Lower lobe of right lung (tissue), 2 donors: ENCODE data around the gene LIMA1. TPM values are rescaled to one million over a fixed set of nuclear protein-coding genes. Genes with fewer than 3 reads are reported as not detected.
"Not testable (repeated sequence)": the region's sequence is repeated elsewhere in the genome, so short reads cannot be mapped to it uniquely, and the experiment has no call there.

Experiments used
- ATAC-seq, 2 donors: fragments of 200-7000 bp; cut with Tn5 transposase; one replicate each; pipeline ENCODE4 v1.9.1; 2020 to 2022; ENCODE audit warnings: mild to moderate bottlenecking in 2 of 2, moderate library complexity in 2 of 2
- DNase-seq: peaks from one replicate; pipeline ENCODE4 v3.0.0-alpha.2; 2020
- H3K27ac ChIP-seq: fragments of 200-600 bp; one replicate; pipeline ENCODE4 v1.8.0; 2022
- H3K27me3 ChIP-seq: fragments of 200-600 bp; one replicate; pipeline ENCODE4 v1.8.0; 2022; ENCODE audit warnings: low read depth
- H3K36me3 ChIP-seq: fragments of 200-600 bp; one replicate; pipeline ENCODE4 v1.8.0; 2022; ENCODE audit warnings: mild to moderate bottlenecking
- H3K4me1 ChIP-seq: fragments of 200-600 bp; one replicate; pipeline ENCODE4 v1.8.0; 2022
- H3K4me3 ChIP-seq: fragments of 200-600 bp; one replicate; pipeline ENCODE4 v1.8.0; 2022; ENCODE audit warnings: mild to moderate bottlenecking
- H3K9me3 ChIP-seq: fragments of 200-600 bp; one replicate; pipeline ENCODE4 v1.8.0; 2022
- CTCF ChIP-seq: fragments of 200-600 bp; IDR thresholded peaks from one replicate; pipeline ENCODE4 v1.8.0; 2022; ENCODE audit warnings: antibody characterized with exemption, mild to moderate bottlenecking
- intact Hi-C: fragments of 100-400 bp; cut with DNase I; formaldehyde crosslinking; loops from one replicate; pipeline ENCODE4 v1.11.0; 2022
- total RNA-seq: library from RNA; stranded (reverse); fragmentation: NEBNext Ultra II Directional; extraction: Animal tissue kit (Norgen Biotek cat#: 25700); gene quantifications from one replicate; pipeline ENCODE4 v1.2.1, GENCODE V29; 2021
- donor health status: DM: no; HTN: yes; CAD: no; lungs with severe emphysema.

The LIMA1 gene
- total RNA-seq, 1 donor from 2014 or later = 76.6 TPM

DNA sequence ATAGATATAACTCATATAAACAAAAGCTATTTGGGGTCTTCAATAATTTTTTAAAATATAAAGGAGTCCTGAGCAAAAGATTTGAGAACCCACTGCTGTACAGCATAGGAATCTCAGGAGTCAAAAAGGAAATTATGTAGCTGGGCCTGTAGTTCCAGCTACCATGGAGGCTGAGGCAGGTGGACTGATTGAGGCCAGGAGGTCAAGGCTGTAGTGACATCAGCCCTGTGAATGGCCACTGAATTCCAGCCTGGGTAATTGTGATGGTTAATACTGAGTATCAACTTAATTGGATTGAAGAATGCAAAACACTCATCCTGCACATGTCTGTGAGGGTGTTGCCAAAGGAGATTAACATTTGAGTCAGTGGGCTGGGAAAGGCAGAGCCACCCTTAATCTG is 126.7 kb downstream of the LIMA1 start:
- Histone ChIP-seq H3K36me3 (no peaks in the 10 kb centered on the region), H3K27me3 (no peaks in the 10 kb centered on the region), H3K4me3 (no peak overlapping the region), H3K27ac (no peak overlapping the region), H3K9me3 (no peaks in the 10 kb centered on the region), H3K4me1 (no peaks in the 10 kb centered on the region)
- no peak for ATAC-seq
- DNase-seq = no peak
- intact Hi-C loops = no loop called here
- TF ChIP-seq CTCF = no peak

DNA sequence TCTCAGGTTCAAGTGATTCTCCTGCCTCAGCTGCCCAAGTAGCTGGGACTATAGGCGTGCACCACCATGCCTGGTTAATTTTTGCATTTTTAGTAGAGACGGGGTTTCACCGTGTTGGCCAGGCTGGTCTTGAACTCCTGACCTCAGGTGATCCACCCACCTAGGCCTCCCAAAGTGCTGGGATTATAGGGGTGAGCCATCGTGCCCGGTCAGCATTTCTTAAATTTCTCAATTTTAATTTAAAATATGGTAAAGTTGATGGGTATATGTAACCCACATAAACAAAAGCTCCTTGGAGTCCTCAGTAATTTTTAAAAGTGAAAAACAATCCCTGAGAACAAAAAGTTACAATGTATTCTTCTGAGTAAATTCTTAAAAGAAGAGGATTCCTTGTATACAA is 128.4 kb downstream of the LIMA1 start:
- H3K9me3 ChIP-seq, H3K4me1 ChIP-seq, ATAC-seq, DNase-seq, H3K27me3 ChIP-seq, intact Hi-C loops, H3K36me3 ChIP-seq, H3K4me3 ChIP-seq, H3K27ac ChIP-seq: not testable (repeated sequence)

DNA sequence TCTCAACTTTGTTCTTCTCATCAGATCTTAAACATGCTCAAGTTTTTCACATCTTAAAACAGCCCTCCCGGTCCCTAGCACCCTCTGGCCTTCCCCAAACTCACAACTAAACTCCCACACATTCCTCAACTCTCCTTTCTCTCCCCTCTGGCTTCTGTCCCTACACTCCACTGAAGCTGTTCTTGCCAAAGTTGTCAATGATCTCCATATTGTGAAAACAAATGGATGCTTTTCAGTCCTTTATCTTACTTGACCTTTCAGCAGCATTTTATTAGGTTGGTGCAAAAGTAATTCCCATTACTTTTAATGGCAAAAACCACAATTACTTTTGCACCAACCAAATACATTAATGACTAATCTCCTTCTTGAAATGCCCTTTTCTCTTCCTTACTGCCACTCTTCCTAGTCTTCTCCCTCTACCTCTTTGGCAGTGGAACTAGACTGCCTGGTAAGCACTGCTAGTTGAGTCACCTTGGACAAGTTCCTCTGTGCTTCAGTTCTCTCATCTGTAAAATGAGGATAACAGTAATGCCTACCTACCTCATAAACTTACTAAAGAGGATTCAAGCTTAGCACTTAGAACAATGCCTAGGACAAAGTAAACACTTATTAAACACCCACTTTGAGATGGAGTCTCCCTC is 132.2 kb downstream of the LIMA1 start:
- Histone ChIP-seq H3K27me3 (no peaks in the 10 kb centered on the region), H3K4me1 (no peaks in the 10 kb centered on the region), H3K9me3 (no peaks in the 10 kb centered on the region), H3K36me3 (no peaks in the 10 kb centered on the region), H3K4me3 (no peak overlapping the region), H3K27ac (no peak overlapping the region)
- ATAC-seq = no peak
- no peak for DNase-seq
- no peak for TF ChIP-seq CTCF
- intact Hi-C loops = no loop called here

DNA sequence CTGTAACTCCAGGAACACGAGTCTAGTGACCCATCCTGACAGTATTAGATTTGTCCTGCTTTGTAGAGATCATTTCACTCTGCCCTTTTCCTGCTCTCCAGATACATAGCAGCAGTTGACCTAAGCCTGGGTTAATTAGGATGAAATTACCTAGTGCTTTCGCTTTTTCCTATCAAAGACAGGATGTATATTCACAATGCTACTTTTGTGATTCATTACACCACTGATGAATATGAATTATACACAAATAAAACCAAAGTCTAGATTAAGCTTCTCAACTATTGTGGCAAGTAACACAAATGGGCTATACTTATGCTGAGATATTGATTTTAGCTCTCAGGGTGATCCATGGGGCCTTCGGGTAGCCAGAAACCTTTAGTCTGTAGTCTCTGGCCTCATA is 134.0 kb downstream of the LIMA1 start:
- no peak for TF ChIP-seq CTCF
- no peak for ATAC-seq
- no peak for DNase-seq
- H3K36me3 ChIP-seq = no peaks in the 10 kb centered on the region
- no peak overlapping the region for H3K27ac ChIP-seq
- H3K4me1 ChIP-seq = no peaks in the 10 kb centered on the region
- no peaks in the 10 kb centered on the region for H3K27me3 ChIP-seq
- no peak overlapping the region for H3K4me3 ChIP-seq
- H3K9me3 ChIP-seq = no peaks in the 10 kb centered on the region
- intact Hi-C loops = no loop called here

DNA sequence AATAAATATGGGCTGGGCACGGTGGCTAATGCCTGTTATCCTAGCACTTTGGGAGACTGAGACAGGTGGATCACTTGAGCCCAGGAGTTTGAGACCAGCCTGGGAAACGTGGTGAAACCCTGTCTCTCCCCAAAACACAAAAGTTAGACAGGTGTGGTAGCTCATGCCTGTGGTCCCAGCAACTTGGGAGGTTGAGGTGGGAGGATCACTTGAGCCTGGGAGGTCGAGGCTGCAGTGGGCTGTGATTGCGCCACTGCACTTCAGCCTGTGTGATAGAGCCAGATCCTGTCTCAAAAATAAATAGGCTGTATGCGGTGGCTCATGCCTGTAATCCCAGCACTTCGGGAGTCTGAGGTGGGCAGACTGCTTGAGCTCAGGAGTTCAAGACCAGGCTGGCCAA is 135.3 kb downstream of the LIMA1 start:
- H3K27ac ChIP-seq, H3K4me1 ChIP-seq, H3K9me3 ChIP-seq, DNase-seq, ATAC-seq, intact Hi-C loops, H3K4me3 ChIP-seq, H3K36me3 ChIP-seq, H3K27me3 ChIP-seq: not testable (repeated sequence)

GRCh38 chr12:50147281-50147680 is 136.0 kb downstream of the LIMA1 start:
- peaks cover 9% of the 10 kb centered on the region for H3K36me3 ChIP-seq
- ATAC-seq (no peak), DNase-seq (no peak)
- no peak for TF ChIP-seq CTCF
- H3K27me3 ChIP-seq = no peaks in the 10 kb centered on the region
- intact Hi-C loops = no loop called here
- no peak overlapping the region for H3K27ac ChIP-seq
- peaks cover 7% of the 10 kb centered on the region for H3K4me1 ChIP-seq
- H3K4me3 ChIP-seq = no peak overlapping the region
- no peaks in the 10 kb centered on the region for H3K9me3 ChIP-seq

DNA sequence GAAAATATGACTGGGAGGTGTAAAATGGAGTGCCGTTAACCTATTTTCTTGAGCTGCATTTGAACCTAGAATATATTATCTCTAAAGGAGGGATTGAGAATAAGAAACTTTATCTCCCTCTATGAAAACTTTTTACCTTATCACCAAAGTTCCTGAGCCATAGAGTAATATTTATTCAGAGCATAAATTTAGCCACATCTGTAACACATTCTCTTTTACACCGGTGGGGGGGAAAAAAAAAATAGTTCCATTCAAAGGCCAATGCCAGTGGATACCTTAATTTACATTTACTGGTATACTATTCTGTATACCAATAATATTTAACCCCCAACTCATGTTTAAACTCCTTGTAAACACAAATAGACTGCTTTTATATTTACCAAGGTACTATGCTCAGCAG is 137.9 kb downstream of the LIMA1 start:
- Histone ChIP-seq H3K4me1 (peaks cover 7% of the 10 kb centered on the region), H3K36me3 (peaks cover 26% of the 10 kb centered on the region), H3K4me3 (no peak overlapping the region), H3K27me3 (no peaks in the 10 kb centered on the region), H3K9me3 (no peaks in the 10 kb centered on the region), H3K27ac (no peak overlapping the region)
- intact Hi-C loops = no loop called here
- ATAC-seq (no peak), DNase-seq (no peak)
- TF ChIP-seq CTCF = no peak
